Ishikawa (cell line): Measurements from ENCODE around the gene ST6GALNAC6.

Source experiments
- CEBPB ChIP-seq: IDR thresholded peaks from 2 replicates; pipeline ENCODE4 v1.6.1; 2012
- CREB1 ChIP-seq: IDR thresholded peaks from 2 replicates; pipeline ENCODE4 v1.6.1; 2012; ENCODE audit warnings: low read depth
- EGR1 ChIP-seq: IDR thresholded peaks from 2 replicates; pipeline ENCODE4 v1.6.1; 2012
- EP300 ChIP-seq: IDR thresholded peaks from 2 replicates; pipeline ENCODE4 v1.6.1; 2012; ENCODE audit warnings: borderline replicate concordance
- FOXM1 ChIP-seq: IDR thresholded peaks from 2 replicates; pipeline ENCODE4 v1.6.1; 2012; ENCODE audit warnings: low read depth, borderline replicate concordance
- NFIC ChIP-seq: IDR thresholded peaks from 2 replicates; pipeline ENCODE4 v1.6.1; 2012
- RAD21 ChIP-seq: IDR thresholded peaks from 2 replicates; pipeline ENCODE4 v1.6.1; 2012; ENCODE audit warnings: low read depth
- TAF1 ChIP-seq: IDR thresholded peaks from 2 replicates; pipeline ENCODE4 v1.6.1; 2012; ENCODE audit warnings: low read depth, mild to moderate bottlenecking
- TCF12 ChIP-seq: IDR thresholded peaks from 2 replicates; pipeline ENCODE4 v1.6.1; 2012; ENCODE audit warnings: low read depth
- TEAD4 ChIP-seq: IDR thresholded peaks from 2 replicates; pipeline ENCODE4 v1.6.1; 2012
- YY1 ChIP-seq: IDR thresholded peaks from 2 replicates; pipeline ENCODE4 v1.6.1; 2012; ENCODE audit warnings: low read depth
- ZBTB7A ChIP-seq: IDR thresholded peaks from 2 replicates; pipeline ENCODE4 v1.6.1; 2012; ENCODE audit warnings: low read depth
- TF ChIP-seq, protein P1 (sequence below): IDR thresholded peaks from 2 replicates; pipeline ENCODE4 v1.6.1; 2012
- TF ChIP-seq, protein P2 (sequence below): IDR thresholded peaks from 2 replicates; pipeline ENCODE4 v1.6.1; 2012; ENCODE audit warnings: low read depth, mild to moderate bottlenecking
- TF ChIP-seq, protein P3 (sequence below): IDR thresholded peaks from 2 replicates; pipeline ENCODE4 v1.6.1; 2012

Gene ST6GALNAC6

DNA sequence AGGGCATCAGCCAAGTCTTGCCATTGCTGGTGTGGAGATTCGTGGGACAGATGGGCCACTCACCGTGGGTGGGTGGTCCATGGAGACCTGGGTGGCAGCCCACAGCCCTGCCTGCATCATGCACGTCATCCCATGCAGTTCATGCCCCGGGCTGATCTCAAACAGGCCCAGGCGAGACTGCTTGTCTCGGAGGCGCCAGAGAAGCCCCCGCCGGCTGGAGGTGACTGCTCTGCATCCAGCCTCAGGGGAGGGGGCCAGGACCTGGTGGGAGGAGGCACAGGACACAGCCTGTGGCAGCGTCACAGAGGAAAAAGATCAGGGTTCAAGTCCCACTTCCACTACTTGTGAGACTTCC lies 30.2 kb upstream of the ST6GALNAC6 start:
- no peak for TF ChIP-seq NFIC
- TF ChIP-seq ZBTB7A, result no peak
- TF ChIP-seq TEAD4, result no peak
- no peak for TF ChIP-seq RAD21
- no peak for TF ChIP-seq YY1
- no peak for TF ChIP-seq TCF12
- TF ChIP-seq TAF1, result no peak
- no peak for TF ChIP-seq CREB1
- TF ChIP-seq EGR1, result no peak
- no peak for TF ChIP-seq EP300
- TF ChIP-seq, protein P1, sequence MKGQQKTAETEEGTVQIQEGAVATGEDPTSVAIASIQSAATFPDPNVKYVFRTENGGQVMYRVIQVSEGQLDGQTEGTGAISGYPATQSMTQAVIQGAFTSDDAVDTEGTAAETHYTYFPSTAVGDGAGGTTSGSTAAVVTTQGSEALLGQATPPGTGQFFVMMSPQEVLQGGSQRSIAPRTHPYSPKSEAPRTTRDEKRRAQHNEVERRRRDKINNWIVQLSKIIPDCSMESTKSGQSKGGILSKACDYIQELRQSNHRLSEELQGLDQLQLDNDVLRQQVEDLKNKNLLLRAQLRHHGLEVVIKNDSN, result no peak
- no peak for TF ChIP-seq FOXM1
- TF ChIP-seq, protein P2, sequence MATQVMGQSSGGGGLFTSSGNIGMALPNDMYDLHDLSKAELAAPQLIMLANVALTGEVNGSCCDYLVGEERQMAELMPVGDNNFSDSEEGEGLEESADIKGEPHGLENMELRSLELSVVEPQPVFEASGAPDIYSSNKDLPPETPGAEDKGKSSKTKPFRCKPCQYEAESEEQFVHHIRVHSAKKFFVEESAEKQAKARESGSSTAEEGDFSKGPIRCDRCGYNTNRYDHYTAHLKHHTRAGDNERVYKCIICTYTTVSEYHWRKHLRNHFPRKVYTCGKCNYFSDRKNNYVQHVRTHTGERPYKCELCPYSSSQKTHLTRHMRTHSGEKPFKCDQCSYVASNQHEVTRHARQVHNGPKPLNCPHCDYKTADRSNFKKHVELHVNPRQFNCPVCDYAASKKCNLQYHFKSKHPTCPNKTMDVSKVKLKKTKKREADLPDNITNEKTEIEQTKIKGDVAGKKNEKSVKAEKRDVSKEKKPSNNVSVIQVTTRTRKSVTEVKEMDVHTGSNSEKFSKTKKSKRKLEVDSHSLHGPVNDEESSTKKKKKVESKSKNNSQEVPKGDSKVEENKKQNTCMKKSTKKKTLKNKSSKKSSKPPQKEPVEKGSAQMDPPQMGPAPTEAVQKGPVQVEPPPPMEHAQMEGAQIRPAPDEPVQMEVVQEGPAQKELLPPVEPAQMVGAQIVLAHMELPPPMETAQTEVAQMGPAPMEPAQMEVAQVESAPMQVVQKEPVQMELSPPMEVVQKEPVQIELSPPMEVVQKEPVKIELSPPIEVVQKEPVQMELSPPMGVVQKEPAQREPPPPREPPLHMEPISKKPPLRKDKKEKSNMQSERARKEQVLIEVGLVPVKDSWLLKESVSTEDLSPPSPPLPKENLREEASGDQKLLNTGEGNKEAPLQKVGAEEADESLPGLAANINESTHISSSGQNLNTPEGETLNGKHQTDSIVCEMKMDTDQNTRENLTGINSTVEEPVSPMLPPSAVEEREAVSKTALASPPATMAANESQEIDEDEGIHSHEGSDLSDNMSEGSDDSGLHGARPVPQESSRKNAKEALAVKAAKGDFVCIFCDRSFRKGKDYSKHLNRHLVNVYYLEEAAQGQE, result no peak
- TF ChIP-seq, protein P3, sequence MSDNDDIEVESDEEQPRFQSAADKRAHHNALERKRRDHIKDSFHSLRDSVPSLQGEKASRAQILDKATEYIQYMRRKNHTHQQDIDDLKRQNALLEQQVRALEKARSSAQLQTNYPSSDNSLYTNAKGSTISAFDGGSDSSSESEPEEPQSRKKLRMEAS, result no peak

DNA sequence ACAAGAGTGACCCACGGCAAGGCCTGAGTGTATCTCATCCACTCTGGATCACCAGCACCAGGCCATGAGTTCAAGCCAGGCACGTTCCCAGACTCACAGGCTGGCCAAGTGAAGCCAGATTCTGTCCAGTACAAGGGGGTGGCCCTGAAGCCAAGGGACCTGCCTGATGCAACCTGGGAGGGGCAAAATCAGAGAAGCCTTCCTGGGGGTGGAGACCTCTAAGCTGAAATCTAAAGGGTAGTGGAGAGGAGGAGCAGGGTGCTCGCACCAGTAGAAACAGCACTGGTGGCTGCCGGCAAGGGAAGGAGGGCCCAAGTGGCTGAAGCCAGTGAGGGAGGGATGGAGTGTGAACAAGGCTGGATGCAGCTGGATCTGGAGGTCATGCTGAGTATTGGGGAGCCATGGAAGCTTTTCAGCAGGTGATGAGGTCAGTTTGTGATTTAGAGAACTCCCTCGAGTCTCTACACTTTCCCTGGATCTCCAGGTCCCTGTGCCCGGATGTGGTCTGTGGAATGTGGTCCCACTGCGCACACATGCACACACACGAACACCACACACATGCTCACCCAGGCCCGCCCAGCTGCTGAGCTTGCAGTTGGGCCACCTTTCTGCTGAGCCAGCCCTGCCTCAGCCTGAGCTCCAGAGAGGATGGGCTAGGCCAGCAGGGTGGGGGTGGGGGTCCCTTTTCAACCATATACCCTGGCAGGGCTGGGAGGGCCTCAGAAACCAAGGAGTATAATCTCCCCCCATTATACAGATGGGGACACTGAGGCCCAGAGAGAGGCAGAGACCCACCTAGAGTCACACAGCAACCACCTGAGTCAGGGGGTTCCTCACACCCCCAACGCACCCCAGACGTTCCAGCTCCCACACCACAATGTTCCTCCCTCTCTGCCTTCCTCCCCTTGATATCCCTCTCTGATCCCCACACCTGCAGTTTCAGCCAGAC lies 29.5 kb upstream of the ST6GALNAC6 start:
- no peak for TF ChIP-seq FOXM1
- TF ChIP-seq CEBPB, result no peak
- no peak for TF ChIP-seq CREB1
- TF ChIP-seq, protein P3, result no peak
- TF ChIP-seq RAD21, result no peak
- no peak for TF ChIP-seq TCF12
- no peak for TF ChIP-seq TAF1
- TF ChIP-seq EP300, result no peak
- no peak for TF ChIP-seq YY1
- TF ChIP-seq, protein P2, result no peak

DNA sequence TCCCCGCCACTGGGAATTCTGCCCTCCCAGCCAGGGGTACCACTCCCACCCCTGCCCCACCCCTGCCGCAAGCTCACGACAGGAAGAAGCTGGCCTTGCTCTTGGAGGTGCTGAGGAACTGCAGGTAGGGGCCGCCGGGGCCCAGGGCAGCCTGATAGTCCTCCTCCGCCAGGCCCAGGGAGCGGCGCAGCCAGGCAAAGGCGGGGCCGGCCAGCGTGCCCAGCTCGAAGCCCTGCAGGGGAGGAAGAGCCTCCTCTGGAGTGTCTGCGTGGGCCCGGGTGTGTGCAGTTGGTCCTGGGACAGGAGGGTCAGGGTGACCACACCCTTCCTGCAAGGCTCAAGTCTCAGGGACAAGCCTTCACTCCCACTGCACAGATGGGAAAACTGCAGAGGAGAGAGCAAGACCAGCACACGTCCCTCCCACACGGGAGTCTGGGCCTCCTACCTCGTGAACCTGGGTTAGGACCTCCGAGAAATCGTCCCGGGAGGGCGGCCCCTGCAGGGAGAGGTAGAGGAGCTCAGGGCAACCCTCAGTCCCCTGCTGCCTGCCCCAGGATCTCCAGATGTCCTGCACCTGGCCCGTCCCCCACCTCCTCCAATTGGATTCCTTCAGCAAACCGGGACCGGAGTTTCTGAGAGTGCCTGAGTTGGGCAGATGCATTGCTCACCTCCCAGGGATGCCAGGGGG lies 28.7 kb upstream of the ST6GALNAC6 start:
- TF ChIP-seq NFIC (no peak), TAF1 (no peak), CREB1 (no peak), RAD21 (no peak), ZBTB7A (no peak)
- TF ChIP-seq, protein P2, result no peak
- TF ChIP-seq, protein P1, result no peak
